DND-41 (cell line): Measurements from ENCODE around the gene WDTC1.
A peak's percentile ranks its signal among the peaks of the same experiment; 100 is the strongest.

Experiments
- ATAC-seq: fragments of 200-7000 bp; cut with Tn5 transposase; 3 replicates; pipeline ENCODE4 v1.9.1; 2021; ENCODE audit warnings: low read depth; ENCODE audit not compliant: insufficient read depth
- DNase-seq: peaks from one replicate; pipeline ENCODE4 v3.0.0-alpha.2; 2020
- H2AFZ ChIP-seq: 2 replicates; pipeline ENCODE4 v1.6.0; 2012; ENCODE audit warnings: low read depth, low read length
- H3K27ac ChIP-seq: 2 replicates; pipeline ENCODE4 v1.5.1; 2012; ENCODE audit warnings: low read length, inconsistent platforms
- H3K27me3 ChIP-seq: fragments of 200-600 bp; sonication (generic); 2 replicates; pipeline ENCODE4 v1.6.0; 2012; ENCODE audit warnings: low read length, mild to moderate bottlenecking, inconsistent platforms; ENCODE audit not compliant: insufficient read depth, poor library complexity
- H3K36me3 ChIP-seq: 2 replicates; pipeline ENCODE4 v1.5.1; 2012; ENCODE audit warnings: low read length, inconsistent platforms; ENCODE audit not compliant: insufficient read depth
- H3K4me1 ChIP-seq: 2 replicates; pipeline ENCODE4 v1.5.1; 2012; ENCODE audit warnings: mild to moderate bottlenecking, low read length; ENCODE audit not compliant: insufficient read depth
- H3K4me2 ChIP-seq: 2 replicates; pipeline ENCODE4 v1.6.0; 2012; ENCODE audit warnings: mild to moderate bottlenecking, moderate library complexity, low read length, inconsistent platforms; ENCODE audit not compliant: insufficient read depth
- H3K4me3 ChIP-seq, 2 experiments: fragments of 200-600 bp in 1 of 2; shearing (Covaris generic) in 1 of 2; 2 replicates each; pipeline ENCODE4 v1.5.1; 2012 to 2016; ENCODE audit warnings: inconsistent platforms in 2 of 2, low read length in 2 of 2, mild to moderate bottlenecking in 2 of 2, low read depth in 1 of 2, moderate library complexity in 1 of 2
- H3K79me2 ChIP-seq: 2 replicates; pipeline ENCODE4 v1.6.0; 2012; ENCODE audit warnings: low read length, inconsistent platforms; ENCODE audit not compliant: insufficient read depth
- H3K9ac ChIP-seq: 2 replicates; pipeline ENCODE4 v1.6.0; 2012; ENCODE audit warnings: low read depth, mild to moderate bottlenecking, inconsistent platforms, low read length, moderate library complexity
- H3K9me3 ChIP-seq: 2 replicates; pipeline ENCODE4 v1.5.1; 2012; ENCODE audit warnings: low read length, moderate library complexity, mild to moderate bottlenecking, inconsistent platforms; ENCODE audit not compliant: insufficient read depth, severe bottlenecking
- H4K20me1 ChIP-seq: 2 replicates; pipeline ENCODE4 v1.6.0; 2012; ENCODE audit warnings: low read length; ENCODE audit not compliant: insufficient read depth
- EZH2 ChIP-seq: IDR thresholded peaks from 3 replicates; pipeline ENCODE4 v1.6.1; 2012; ENCODE audit warnings: borderline replicate concordance, low read depth, mild to moderate bottlenecking, moderate library complexity, low read length, inconsistent platforms; ENCODE audit not compliant: severe bottlenecking
- TF ChIP-seq, protein P1 (sequence below): IDR thresholded peaks from 2 replicates; pipeline ENCODE4 v1.5.1; 2012; ENCODE audit warnings: borderline replicate concordance, low read length, moderate library complexity, mild to moderate bottlenecking; ENCODE audit not compliant: poor library complexity, severe bottlenecking; ENCODE audit errors: extremely low read depth

Gene WDTC1

GRCh38 chr1:27322569-27323240 lies 88.3 kb downstream of the WDTC1 start:
- Histone ChIP-seq H3K27ac (peak overlapping the region; percentile 93), H3K79me2 (peaks cover 58% of the 10 kb centered on the region), H3K4me1 (peaks cover 44% of the 10 kb centered on the region), H4K20me1 (peaks cover 24% of the 10 kb centered on the region), H3K27me3 (no peaks in the 10 kb centered on the region), H3K4me2 (peak overlapping the region; percentile 83), H3K9ac (peak overlapping the region; percentile 95), H2AFZ (peak overlapping the region; percentile 89), H3K36me3 (peaks cover 41% of the 10 kb centered on the region), H3K9me3 (no peaks in the 10 kb centered on the region), H3K4me3 (peak overlapping the region; percentile 87 to 94)
- ATAC-seq (no peak), DNase-seq (no peak)
- TF ChIP-seq, protein P1, sequence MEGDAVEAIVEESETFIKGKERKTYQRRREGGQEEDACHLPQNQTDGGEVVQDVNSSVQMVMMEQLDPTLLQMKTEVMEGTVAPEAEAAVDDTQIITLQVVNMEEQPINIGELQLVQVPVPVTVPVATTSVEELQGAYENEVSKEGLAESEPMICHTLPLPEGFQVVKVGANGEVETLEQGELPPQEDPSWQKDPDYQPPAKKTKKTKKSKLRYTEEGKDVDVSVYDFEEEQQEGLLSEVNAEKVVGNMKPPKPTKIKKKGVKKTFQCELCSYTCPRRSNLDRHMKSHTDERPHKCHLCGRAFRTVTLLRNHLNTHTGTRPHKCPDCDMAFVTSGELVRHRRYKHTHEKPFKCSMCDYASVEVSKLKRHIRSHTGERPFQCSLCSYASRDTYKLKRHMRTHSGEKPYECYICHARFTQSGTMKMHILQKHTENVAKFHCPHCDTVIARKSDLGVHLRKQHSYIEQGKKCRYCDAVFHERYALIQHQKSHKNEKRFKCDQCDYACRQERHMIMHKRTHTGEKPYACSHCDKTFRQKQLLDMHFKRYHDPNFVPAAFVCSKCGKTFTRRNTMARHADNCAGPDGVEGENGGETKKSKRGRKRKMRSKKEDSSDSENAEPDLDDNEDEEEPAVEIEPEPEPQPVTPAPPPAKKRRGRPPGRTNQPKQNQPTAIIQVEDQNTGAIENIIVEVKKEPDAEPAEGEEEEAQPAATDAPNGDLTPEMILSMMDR: no peak
- no peak for TF ChIP-seq EZH2

DNA sequence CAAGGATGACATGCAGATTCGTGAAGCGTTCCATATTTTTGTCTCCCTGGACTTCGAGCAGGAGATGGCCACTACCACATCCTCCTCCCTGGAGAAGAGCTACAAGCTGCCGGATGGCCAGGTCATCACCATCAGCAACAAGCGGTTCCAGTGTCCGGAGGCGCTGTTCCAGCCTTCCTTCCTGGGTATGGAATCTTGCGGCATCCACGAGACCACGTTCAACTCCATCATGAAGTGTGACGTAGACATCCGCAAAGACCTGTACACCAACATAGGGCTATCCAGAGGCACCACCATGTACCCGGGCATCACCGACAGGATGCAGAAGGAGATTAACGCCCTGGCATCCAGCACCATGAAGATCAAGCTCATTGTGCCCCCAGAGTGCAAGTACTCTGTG lies 90.9 kb downstream of the WDTC1 start:
- H4K20me1 ChIP-seq: peaks cover 38% of the 10 kb centered on the region
- H3K27ac ChIP-seq: no peak overlapping the region
- peaks cover 78% of the 10 kb centered on the region for H3K79me2 ChIP-seq
- no peaks in the 10 kb centered on the region for H3K9me3 ChIP-seq
- no peak overlapping the region for H2AFZ ChIP-seq
- H3K4me2 ChIP-seq: peak overlapping the region; percentile 41; the same call in 1 of the 2 replicates
- no peak for ATAC-seq
- H3K27me3 ChIP-seq: no peaks in the 10 kb centered on the region
- H3K36me3 ChIP-seq: peaks cover 57% of the 10 kb centered on the region
- no peak for DNase-seq
- H3K9ac ChIP-seq: no peak overlapping the region
- no peak for TF ChIP-seq EZH2
- peaks cover 44% of the 10 kb centered on the region for H3K4me1 ChIP-seq
- H3K4me3 ChIP-seq: no peak overlapping the region

DNA sequence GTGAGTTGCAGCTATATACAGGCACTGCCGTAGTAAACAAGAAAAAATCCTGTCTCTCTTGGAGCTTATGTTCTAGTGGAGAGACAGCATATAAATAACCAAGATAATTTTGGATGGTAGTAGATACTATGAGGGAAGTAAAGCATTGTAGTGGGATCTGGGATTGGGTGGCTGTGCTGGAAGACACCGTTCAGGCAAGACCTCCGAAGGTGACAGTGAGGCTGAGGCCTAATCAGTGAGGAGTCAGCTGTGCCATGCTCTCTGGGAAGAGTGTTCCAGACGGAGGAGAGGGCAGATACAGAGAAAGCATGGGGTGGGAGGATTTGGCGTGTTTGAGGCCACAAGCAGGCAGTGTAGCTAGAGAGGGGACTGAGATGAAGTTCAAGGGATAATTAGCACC lies 93.5 kb downstream of the WDTC1 start:
- DNase-seq (no peak), ATAC-seq (no peak)
- Histone ChIP-seq H3K27me3 (no peaks in the 10 kb centered on the region), H4K20me1 (peaks cover 53% of the 10 kb centered on the region), H3K27ac (no peak overlapping the region), H3K36me3 (peaks cover 81% of the 10 kb centered on the region), H3K79me2 (peaks cover 66% of the 10 kb centered on the region), H3K9me3 (no peaks in the 10 kb centered on the region), H3K9ac (no peak overlapping the region), H3K4me2 (peak overlapping the region; percentile 17; the same call in 1 of the 2 replicates), H2AFZ (no peak overlapping the region), H3K4me1 (peaks cover 30% of the 10 kb centered on the region), H3K4me3 (no peak overlapping the region)
- TF ChIP-seq, protein P1: no peak
- no peak for TF ChIP-seq EZH2

DNA sequence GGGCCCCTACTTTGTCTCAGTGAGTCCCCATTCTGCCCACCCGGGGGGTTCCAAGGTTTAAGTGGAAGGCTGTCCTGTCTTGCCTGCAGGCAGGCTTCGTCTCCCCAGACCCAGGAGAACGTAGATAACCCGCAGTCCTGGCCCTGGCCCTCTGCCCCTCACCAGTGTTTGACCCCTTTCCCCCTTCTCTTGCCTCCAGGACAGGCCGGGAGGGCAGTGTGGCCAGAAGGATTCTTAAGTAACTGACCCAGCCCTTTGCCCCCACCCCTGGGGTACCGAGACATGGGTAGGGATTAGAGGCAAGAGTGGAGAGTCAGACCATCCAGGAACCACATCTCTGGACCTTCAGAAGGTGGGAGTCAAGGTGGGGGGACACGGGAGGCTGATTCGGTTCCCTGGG lies 96.4 kb downstream of the WDTC1 start:
- TF ChIP-seq, protein P1: no peak
- no peak for TF ChIP-seq EZH2
- H3K4me1 ChIP-seq: peaks cover 3% of the 10 kb centered on the region; the same call in 1 of the 2 replicates
- no peak for DNase-seq
- no peaks in the 10 kb centered on the region for H3K27me3 ChIP-seq
- ATAC-seq: no peak
- no peak overlapping the region for H3K9ac ChIP-seq
- no peak overlapping the region for H3K4me2 ChIP-seq
- peaks cover 39% of the 10 kb centered on the region for H3K79me2 ChIP-seq
- no peaks in the 10 kb centered on the region for H3K9me3 ChIP-seq
- H2AFZ ChIP-seq: no peak overlapping the region
- H3K36me3 ChIP-seq: peaks cover 89% of the 10 kb centered on the region
- no peak overlapping the region for H3K27ac ChIP-seq
- no peak overlapping the region for H3K4me3 ChIP-seq
- H4K20me1 ChIP-seq: peaks cover 41% of the 10 kb centered on the region
